GM12878 (cell line): ENCODE data around the gene F10. TPM values are rescaled to one million over a fixed set of nuclear protein-coding genes. Genes with fewer than 3 reads are reported as not detected.

Source experiments
- ATAC-seq: fragments of 200-7000 bp; cut with Tn5 transposase; 3 replicates; pipeline ENCODE4 v1.9.1; 2020; ENCODE audit warnings: mild to moderate bottlenecking, moderate library complexity
- Bru-seq: library from RNA; stranded (reverse); fragments of 400-500 nt; gene quantifications from one replicate; lab custom pipeline; 2021; lab: Mats Ljungman, UMichigan
- BruChase-seq, 2 experiments: library from RNA; stranded (reverse); fragments of 400-500 nt; gene quantifications; one replicate each; lab custom pipeline; 2021; lab: Mats Ljungman, UMichigan
- BruUV-seq: library from RNA; stranded (reverse); fragments of 400-500 nt; replicated peaks from 2 replicates; lab custom pipeline; 2021; lab: Mats Ljungman, UMichigan
- CTCF ChIA-PET: fragments of 300-600 bp; sonication (Branson Sonifier 250); formaldehyde crosslinking; extraction: SDS; loops from one replicate; lab custom pipeline; 2021; ENCODE audit warnings: inconsistent platforms; lab: Yijun Ruan, JAX
- POLR2A ChIA-PET: fragments of 350-600 bp; formaldehyde crosslinking; extraction: SDS; loops from one replicate; lab custom pipeline; 2021; ENCODE audit warnings: inconsistent platforms; lab: Charles Lee
- RAD21 ChIA-PET: fragments of 300-600 bp; sonication (Branson Sonifier 250); formaldehyde crosslinking; loops from one replicate; lab custom pipeline; 2023; ENCODE audit warnings: antibody characterized with exemption; ENCODE audit not compliant: unreplicated experiment; lab: Charles Lee
- SMC1A ChIA-PET: fragments of 300-600 bp; sonication (Branson Sonifier 250); formaldehyde crosslinking; loops from one replicate; lab custom pipeline; 2023; ENCODE audit not compliant: unreplicated experiment, uncharacterized antibody; lab: Charles Lee
- DNase-seq: peaks from one replicate; pipeline ENCODE4 v3.0.0-alpha.2; 2011; ENCODE audit warnings: low read depth, low spot score
- FAIRE-seq: peaks from 3 replicates; lab custom pipeline; 2011; peaks lifted over from hg19 to GRCh38; lab: Jason Lieb, UNC
- H2AFZ ChIP-seq: 2 replicates; pipeline ENCODE4 v1.6.0; 2011; ENCODE audit warnings: low read depth, low read length, control low read depth; ENCODE audit not compliant: control insufficient read depth
- H3K27ac ChIP-seq: 2 replicates; pipeline ENCODE4 v1.5.1; 2011; ENCODE audit warnings: control low read depth; ENCODE audit not compliant: control insufficient read depth, insufficient read depth
- H3K27me3 ChIP-seq, 2 experiments: replicated peaks in 1 of 2; 2 replicates each; pipeline versions ENCODE4 v1.6.0 to v1.6.1; 2011; ENCODE audit warnings: low read length in 1 of 2; ENCODE audit not compliant: control insufficient read depth in 2 of 2, insufficient read depth in 2 of 2
- H3K36me3 ChIP-seq, 2 experiments: 2 replicates each; pipeline ENCODE4 v1.5.1; 2011; ENCODE audit warnings: low read length in 1 of 2; ENCODE audit not compliant: control insufficient read depth in 2 of 2, insufficient read depth in 2 of 2
- H3K4me1 ChIP-seq: 2 replicates; pipeline ENCODE4 v1.6.1; 2011; ENCODE audit warnings: mild to moderate bottlenecking, low read length, moderate library complexity, mixed read lengths; ENCODE audit not compliant: control insufficient read depth, insufficient read depth
- H3K4me2 ChIP-seq: 2 replicates; pipeline ENCODE4 v1.6.0; 2011; ENCODE audit warnings: control low read depth; ENCODE audit not compliant: control insufficient read depth, insufficient read depth
- H3K4me3 ChIP-seq: fragments of 200-600 bp; sonication (generic); 2 replicates; pipeline ENCODE4 v1.5.1; 2016
- H3K79me2 ChIP-seq: 2 replicates; pipeline ENCODE4 v1.6.0; 2011; ENCODE audit warnings: low read length; ENCODE audit not compliant: control insufficient read depth, insufficient read depth
- H3K9ac ChIP-seq: 2 replicates; pipeline ENCODE4 v1.8.0; 2011; ENCODE audit warnings: low read length, control low read depth, mixed read lengths; ENCODE audit not compliant: control insufficient read depth, insufficient read depth
- H3K9me3 ChIP-seq: replicated peaks from 3 replicates; pipeline ENCODE4 v1.5.1; 2011; ENCODE audit warnings: mild to moderate bottlenecking, low read length; ENCODE audit not compliant: control insufficient read depth, insufficient read depth
- H4K20me1 ChIP-seq: 2 replicates; pipeline ENCODE4 v1.6.0; 2011; ENCODE audit not compliant: control insufficient read depth, insufficient read depth
- BCLAF1 ChIP-seq: fragments of 450-650 bp; IDR thresholded peaks from 2 replicates; pipeline ENCODE4 v1.6.1; 2017; ENCODE audit warnings: antibody characterized with exemption, mild to moderate bottlenecking, moderate library complexity
- CBFB ChIP-seq: IDR thresholded peaks from 2 replicates; pipeline ENCODE4 v1.6.1; 2016; ENCODE audit warnings: antibody characterized with exemption, low read depth
- E2F4 ChIP-seq: IDR thresholded peaks from 2 replicates; pipeline ENCODE4 v1.6.1; 2012; ENCODE audit warnings: low read depth, low read length, improper control_type of control experiment
- HDAC6 ChIP-seq: fragments of 200-600 bp; sonication (generic); IDR thresholded peaks from one replicate; pipeline ENCODE4 v1.8.0; 2017; ENCODE audit warnings: antibody characterized with exemption; ENCODE audit not compliant: unreplicated experiment
- HDGF ChIP-seq: fragments of 450-650 bp; IDR thresholded peaks from 2 replicates; pipeline ENCODE4 v1.6.1; 2016; ENCODE audit warnings: antibody characterized with exemption
- PRDM15 ChIP-seq: fragments of 450-650 bp; formaldehyde crosslinking; IDR thresholded peaks from 2 replicates; pipeline ENCODE4 v1.4.0; 2020; ENCODE audit warnings: mild to moderate bottlenecking, moderate library complexity
- RAD21 ChIP-seq: IDR thresholded peaks from 2 replicates; pipeline ENCODE4 v1.6.1; 2011; ENCODE audit warnings: mild to moderate bottlenecking, low read depth, low read length, moderate library complexity; ENCODE audit not compliant: insufficient read depth
- RUNX3 ChIP-seq: IDR thresholded peaks from 2 replicates; pipeline ENCODE4 v1.6.1; 2012; ENCODE audit warnings: low read length, inconsistent platforms
- SUPT20H ChIP-seq: IDR thresholded peaks from 2 replicates; pipeline ENCODE4 v1.6.1; 2011; ENCODE audit warnings: low read depth, mild to moderate bottlenecking, low read length, moderate library complexity, borderline replicate concordance; ENCODE audit not compliant: control insufficient read depth
- USF2 ChIP-seq: IDR thresholded peaks from 2 replicates; pipeline ENCODE4 v1.6.1; 2011; ENCODE audit warnings: low read depth, low read length, improper control_type of control experiment, borderline replicate concordance
- YBX1 ChIP-seq: fragments of 450-650 bp; IDR thresholded peaks from 2 replicates; pipeline ENCODE4 v1.6.1; 2016; ENCODE audit warnings: antibody characterized with exemption
- WGBS: methylation state at CpG from one replicate; pipeline ENCODE4 v1.1.6; 2016; ENCODE audit warnings: low lambda C conversion rate; ENCODE audit not compliant: insufficient replicate concordance, insufficient coverage; ENCODE audit errors: missing lambda C conversion rate; 5-methylcytosine and 5-hydroxymethylcytosine counted together
- in situ Hi-C: fragments of 300-500 bp; cut with MboI; formaldehyde crosslinking; loops from 9 replicates; pipeline ENCODE4 v1.14.3; 2018; ENCODE audit warnings: mixed read lengths
- intact Hi-C: fragments of 100-400 bp; cut with micrococcal nuclease; formaldehyde crosslinking; loops from one replicate; pipeline ENCODE4 v1.14.2; 2022; ENCODE audit not compliant: unreplicated experiment
- long read RNA-seq, 2 experiments: library from polyadenylated mRNA; unstranded; transcript quantifications; one replicate each; pipeline ENCODE4 v2.0.0, GENCODE V29; 2019 to 2020
- polyA minus RNA-seq, 3 experiments: library from RNA; depleted of rRNA, polyadenylated mRNA; stranded (reverse); fragments of >200 nt; gene quantifications; 2 replicates each; pipeline ENCODE4 v1.2.3, GENCODE V29; 2011
- polyA plus RNA-seq, 11 experiments: library from polyadenylated mRNA; depleted of rRNA in 4 of 11; unstranded in 6 of 11; stranded (reverse) in 5 of 11; fragments of >200 nt; fragmentation: Nextera tagmentation in 4 of 11; fragmentation: Illumina TruSeq in 1 of 11; extraction: Ambion mirVana in 4 of 11; extraction: Trizol in 1 of 11; gene quantifications; 1 replicate in 1 of 11; 2 replicates in 10 of 11; pipeline versions ENCODE4 v1.2.1 to v1.2.3, GENCODE V29; 2011 to 2016; ENCODE audit warnings: inconsistent platforms in 2 of 11, missing spikeins in 2 of 11, low read depth in 1 of 11
- total RNA-seq, 4 experiments: library from RNA; depleted of rRNA in 3 of 4; stranded (reverse); fragments of >200 nt in 3 of 4; fragmentation: Illumina TruSeq in 1 of 4; extraction: Trizol in 1 of 4; gene quantifications; 2 replicates each; pipeline versions ENCODE4 v1.2.1 to v1.2.3, GENCODE V29; 2013 to 2021

The F10 gene
- total RNA-seq (2013; cell fraction: nucleolus; rRNA removed) = not detected in 2 replicates
- not detected in 2 replicates for total RNA-seq (2014; rRNA removed)
- total RNA-seq (2014; rRNA removed; fragmentation: Illumina TruSeq; extraction: Trizol) = not detected in 2 replicates
- total RNA-seq (2021) = not detected in 2 replicates
- polyA plus RNA-seq (2011; ENCODE audit: low read depth) = not detected
- not detected in 2 replicates for polyA plus RNA-seq (2011; rRNA removed)
- not detected in 2 replicates for polyA plus RNA-seq (2011; cell fraction: cytosol; rRNA removed)
- polyA plus RNA-seq (2011; cell fraction: nucleus; rRNA removed) = not detected in 2 replicates
- polyA plus RNA-seq (2012) = 0.14 TPM in 1 of 2 replicates, not detected in the other
- polyA plus RNA-seq (2014; fragmentation: Illumina TruSeq; extraction: Trizol) = not detected in 2 replicates
- not detected for polyA plus RNA-seq (2014; fragmentation: Nextera tagmentation; extraction: Ambion mirVana)
- polyA plus RNA-seq (2014; rRNA removed) = not detected in 2 replicates
- polyA plus RNA-seq (2016; fragmentation: Nextera tagmentation; extraction: Ambion mirVana) = not detected
- polyA minus RNA-seq (2011; rRNA and poly(A)+ RNA removed) = not detected in 2 replicates
- not detected in 2 replicates for polyA minus RNA-seq (2011; cell fraction: cytosol; rRNA and poly(A)+ RNA removed)
- polyA minus RNA-seq (2011; cell fraction: nucleus; rRNA and poly(A)+ RNA removed) = not detected in 2 replicates
- not detected for Bru-seq, nascent RNA
- percentile 7 among the genes with signal in this experiment for BruChase-seq, experiment 1, labeled RNA remaining after a 6-hour chase
- percentile 4 among the genes with signal in this experiment for BruChase-seq, experiment 2, labeled RNA remaining after a 2-hour chase
- long read RNA-seq, experiment 1 = 0 reads
- long read RNA-seq, experiment 2 = 0 reads

DNA sequence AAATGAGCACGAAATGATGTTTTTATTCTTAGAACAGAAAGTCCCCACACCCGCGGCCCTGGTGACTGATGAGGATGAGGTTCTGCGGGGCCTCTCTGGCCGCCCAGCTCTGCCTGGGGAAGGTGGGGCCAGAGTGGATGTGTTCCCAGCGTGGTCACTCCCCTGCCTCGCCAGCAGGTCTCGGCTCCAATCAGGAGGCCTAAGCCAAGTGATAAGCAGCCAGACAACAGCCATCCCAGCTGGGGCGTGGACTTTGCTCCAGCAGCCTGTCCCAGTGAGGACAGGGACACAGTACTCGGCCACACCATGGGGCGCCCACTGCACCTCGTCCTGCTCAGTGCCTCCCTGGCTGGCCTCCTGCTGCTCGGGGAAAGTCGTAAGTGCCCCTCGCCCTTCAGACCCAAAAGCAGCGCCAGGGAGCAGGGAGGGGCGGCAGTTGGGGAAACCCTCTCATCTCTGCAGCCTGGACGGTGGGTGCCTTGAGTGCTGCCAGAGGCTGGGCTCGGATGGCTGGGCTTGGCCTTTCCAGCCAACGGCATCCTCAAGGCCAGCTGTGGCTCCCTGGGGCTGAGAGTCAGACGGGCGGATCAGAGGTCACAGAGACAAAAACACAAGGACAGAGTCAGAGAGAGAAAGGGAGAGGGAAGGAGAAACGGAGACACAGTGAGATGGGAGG lies at the start of gene F10:
F10 (plus strand) TSS at position 250 of the 676 bp plus-strand sequence; CDS start at position 307, 57 bp downstream.
- in situ Hi-C loops (no loop called here), intact Hi-C loops (loop anchor here (10.0 kb wide), 1 partner anchor 178 kb away; no protein-coding TSS in a partner anchor)
- Histone ChIP-seq H3K27ac (no peak within 1 kb of the TSS), H3K4me3 (no peak within 1 kb of the TSS), H4K20me1 (no peaks in the 10 kb centered on the region), H2AFZ (no peak within 1 kb of the TSS), H3K9me3 (no peaks in the 10 kb centered on the region), H3K36me3 (no peaks in the 10 kb centered on the region), H3K79me2 (no peaks in the 10 kb centered on the region), H3K9ac (no peak within 1 kb of the TSS), H3K4me2 (no peak within 1 kb of the TSS), H3K4me1 (no peaks in the 10 kb centered on the region), H3K27me3 (no peaks in the 10 kb centered on the region)
- CTCF ChIA-PET = no interaction called here
- FAIRE-seq = no peak
- no peak for DNase-seq
- no peak for ATAC-seq
- 21% methylated on average over 21 of the region's 23 CpGs for WGBS
- RAD21 ChIA-PET = no interaction called here
- POLR2A ChIA-PET = no interaction called here
- BruUV-seq = no TSS peak
- SMC1A ChIA-PET = no interaction called here
- TF ChIP-seq YBX1 (no peak), RUNX3 (no peak), RAD21 (no peak), PRDM15 (CRISPR knock-in tag) (no peak), HDGF (no peak), USF2 (no peak), BCLAF1 (no peak), SUPT20H (no peak), E2F4 (no peak), HDAC6 (no peak), CBFB (no peak)
